ENCODE measurements around the gene APCDD1L.
A peak's percentile ranks its signal among the peaks of the same experiment; 100 is the strongest.

The APCDD1L gene

GRCh38 chr20:58481481-58482021 is 33.6 kb downstream of the APCDD1L start:
- ATAC-seq (replicated peaks) (no peak), DNase-seq (no peak)

GRCh38 chr20:58480551-58481336 is 34.5 kb downstream of the APCDD1L start:
- Mint-ChIP-seq H3K27me3 (peaks cover 20 to 46% of the 10 kb centered on the region in 2 donors), H3K27ac (no peak overlapping the region), H3K36me3 (ENCODE audit: insufficient read depth) (no peaks in the 10 kb centered on the region), H3K4me3 (no peak overlapping the region), H3K9me3 (peaks cover 2 to 3% of the 10 kb centered on the region in 2 donors), H3K4me1 (ENCODE audit: low read depth in 2 of 2) (peaks cover 0 to 2% of the 10 kb centered on the region in 2 donors)
- ATAC-seq (replicated peaks): no peak
- no peak for DNase-seq

More at GRCh38 chr20:58481481-58482021, 33.6 kb downstream of the APCDD1L start:
- H3K4me1 Mint-ChIP-seq (ENCODE audit: low read depth in 2 of 2): peaks cover 0 to 2% of the 10 kb centered on the region in 2 donors
- no peak overlapping the region for H3K27ac Mint-ChIP-seq
- H3K9me3 Mint-ChIP-seq: peaks cover 5 to 11% of the 10 kb centered on the region in 2 donors
- peaks cover 27 to 46% of the 10 kb centered on the region in 2 donors for H3K27me3 Mint-ChIP-seq
- H3K4me3 Mint-ChIP-seq: no peak overlapping the region
- H3K36me3 Mint-ChIP-seq (ENCODE audit: insufficient read depth): no peaks in the 10 kb centered on the region

- H3K27me3 Mint-ChIP-seq: peaks cover 20 to 45% of the 10 kb centered on the region in 2 donors
- no peak overlapping the region for H3K27ac Mint-ChIP-seq
- no peak overlapping the region for H3K4me3 Mint-ChIP-seq
- peaks cover 0 to 2% of the 10 kb centered on the region in 2 donors for H3K4me1 Mint-ChIP-seq (ENCODE audit: low read depth in 2 of 2)
- ATAC-seq (replicated peaks): no peak
- H3K36me3 Mint-ChIP-seq (ENCODE audit: insufficient read depth): no peaks in the 10 kb centered on the region
- peaks cover 0 to 2% of the 10 kb centered on the region in 2 donors for H3K9me3 Mint-ChIP-seq
- DNase-seq: no peak
Measured at GRCh38 chr20:58479726-58480440, 35.3 kb downstream of the APCDD1L start.

GRCh38 chr20:58478141-58478805 is 36.9 kb downstream of the APCDD1L start:
- Mint-ChIP-seq H3K9me3 (peaks cover 0 to 2% of the 10 kb centered on the region in 2 donors), H3K36me3 (ENCODE audit: insufficient read depth) (no peaks in the 10 kb centered on the region), H3K27ac (no peak overlapping the region), H3K27me3 (peaks cover 19 to 32% of the 10 kb centered on the region in 2 donors), H3K4me3 (no peak overlapping the region), H3K4me1 (ENCODE audit: low read depth in 2 of 2) (peaks cover 0 to 2% of the 10 kb centered on the region in 2 donors)
- ATAC-seq (replicated peaks): no peak
- DNase-seq: no peak

GRCh38 chr20:58475466-58475865 is 39.7 kb downstream of the APCDD1L start:
- no peaks in the 10 kb centered on the region for H3K36me3 Mint-ChIP-seq (ENCODE audit: insufficient read depth)
- no peak overlapping the region for H3K4me3 Mint-ChIP-seq
- H3K27me3 Mint-ChIP-seq: peaks cover 0 to 6% of the 10 kb centered on the region in 2 donors
- no peak overlapping the region for H3K27ac Mint-ChIP-seq
- no peaks in the 10 kb centered on the region for H3K4me1 Mint-ChIP-seq (ENCODE audit: low read depth in 2 of 2)
- ATAC-seq (replicated peaks) (no peak), DNase-seq (no peak)
- H3K9me3 Mint-ChIP-seq: peaks cover 0 to 2% of the 10 kb centered on the region in 2 donors

GRCh38 chr20:58473453-58474425 is 41.5 kb downstream of the APCDD1L start:
- ATAC-seq (replicated peaks): no peak
- H3K27ac Mint-ChIP-seq: no peak overlapping the region
- no peak overlapping the region for H3K4me3 Mint-ChIP-seq
- no peak for DNase-seq
- H3K9me3 Mint-ChIP-seq: peaks cover 0 to 2% of the 10 kb centered on the region in 2 donors
- H3K36me3 Mint-ChIP-seq (ENCODE audit: insufficient read depth): no peaks in the 10 kb centered on the region
- H3K4me1 Mint-ChIP-seq (ENCODE audit: low read depth in 2 of 2): no peaks in the 10 kb centered on the region
- no peaks in the 10 kb centered on the region for H3K27me3 Mint-ChIP-seq

GRCh38 chr20:58472273-58473018 is 42.8 kb downstream of the APCDD1L start:
- no peak overlapping the region for H3K4me3 Mint-ChIP-seq

GRCh38 chr20:58471193-58472164 is 43.7 kb downstream of the APCDD1L start:
- no peaks in the 10 kb centered on the region for H3K27me3 Mint-ChIP-seq
- H3K36me3 Mint-ChIP-seq (ENCODE audit: insufficient read depth): peaks cover 1% of the 10 kb centered on the region
- peak overlapping the region in 1 of 2 donors; percentile 39 for H3K27ac Mint-ChIP-seq
- no peak overlapping the region for H3K4me3 Mint-ChIP-seq
- H3K9me3 Mint-ChIP-seq: no peaks in the 10 kb centered on the region
- no peak for DNase-seq
- peaks cover 0 to under 1% of the 10 kb centered on the region in 2 donors for H3K4me1 Mint-ChIP-seq (ENCODE audit: low read depth in 2 of 2)
- no peak for ATAC-seq (replicated peaks)

More at GRCh38 chr20:58472273-58473018, 42.8 kb downstream of the APCDD1L start:
- Mint-ChIP-seq H3K4me1 (ENCODE audit: low read depth in 2 of 2) (no peaks in the 10 kb centered on the region), H3K27me3 (no peaks in the 10 kb centered on the region), H3K9me3 (no peaks in the 10 kb centered on the region), H3K36me3 (ENCODE audit: insufficient read depth) (no peaks in the 10 kb centered on the region), H3K27ac (no peak overlapping the region)
- no peak for ATAC-seq (replicated peaks)
- no peak for DNase-seq

- no peaks in the 10 kb centered on the region for H3K9me3 Mint-ChIP-seq
- H3K4me3 Mint-ChIP-seq: no peak overlapping the region
- peaks cover 3% of the 10 kb centered on the region for H3K36me3 Mint-ChIP-seq (ENCODE audit: insufficient read depth)
- ATAC-seq (replicated peaks) (no peak), DNase-seq (no peak)
- H3K4me1 Mint-ChIP-seq (ENCODE audit: low read depth in 2 of 2): peaks cover 0 to 2% of the 10 kb centered on the region in 2 donors
- H3K27ac Mint-ChIP-seq: peak overlapping the region in 1 of 2 donors; percentile 39
- H3K27me3 Mint-ChIP-seq: no peaks in the 10 kb centered on the region
Measured at GRCh38 chr20:58470336-58471192, 44.6 kb downstream of the APCDD1L start.

- Mint-ChIP-seq H3K36me3 (ENCODE audit: insufficient read depth) (peaks cover 3% of the 10 kb centered on the region), H3K27ac (no peak overlapping the region), H3K27me3 (no peaks in the 10 kb centered on the region), H3K4me1 (ENCODE audit: low read depth in 2 of 2) (peaks cover 0 to 2% of the 10 kb centered on the region in 2 donors), H3K9me3 (no peaks in the 10 kb centered on the region), H3K4me3 (no peak overlapping the region)
- no peak for DNase-seq
- no peak for ATAC-seq (replicated peaks)
Measured at GRCh38 chr20:58469616-58470015, 45.6 kb downstream of the APCDD1L start.

Measured in effector memory CD8-positive, alpha-beta T cell (primary cell).